Endothelial cell of umbilical vein (primary cell): Measurements from ENCODE around the gene FAM221B. TPM values are rescaled to one million over a fixed set of nuclear protein-coding genes. Genes with fewer than 3 reads are reported as not detected.

Experiments used
- BruUV-seq: library from RNA; stranded (reverse); fragments of 400-500 nt; replicated peaks from 2 replicates; lab custom pipeline; 2021; lab: Mats Ljungman, UMichigan
- CTCF ChIA-PET: fragments of 300-600, 350-600 bp; sonication (Branson Sonifier 250); formaldehyde crosslinking; loops from one replicate; lab custom pipeline; 2021; ENCODE audit warnings: antibody characterized with exemption, inconsistent platforms; lab: Charles Lee
- POLR2A ChIA-PET: fragments of 300-600, 350-600 bp; sonication (Branson Sonifier 250); formaldehyde crosslinking; loops from one replicate; lab custom pipeline; 2021; ENCODE audit warnings: antibody characterized with exemption, inconsistent platforms; lab: Charles Lee
- DNase-seq: peaks from one replicate; pipeline ENCODE4 v3.0.0-alpha.2; 2011; ENCODE audit warnings: low read depth, low spot score
- FAIRE-seq: peaks from 2 replicates; lab custom pipeline; 2011; peaks lifted over from hg19 to GRCh38; lab: Jason Lieb, UNC
- H2AFZ ChIP-seq: 2 replicates; pipeline ENCODE4 v1.6.0; 2012; ENCODE audit warnings: low read depth, low read length, control low read depth, inconsistent platforms
- H3K27ac ChIP-seq: 2 replicates; pipeline ENCODE4 v1.5.1; 2011; ENCODE audit warnings: low read depth, mild to moderate bottlenecking, control low read depth, low read length, moderate library complexity; ENCODE audit not compliant: insufficient read depth
- H3K27me3 ChIP-seq, 2 experiments: 2 replicates each; pipeline versions ENCODE4 v1.6.0 to v1.6.1; 2011; ENCODE audit warnings: low read length in 2 of 2, mixed read lengths in 1 of 2; ENCODE audit not compliant: control insufficient read depth in 2 of 2, insufficient read depth in 2 of 2
- H3K36me3 ChIP-seq, 2 experiments: 2 replicates in 1 of 2; 3 replicates in 1 of 2; pipeline ENCODE4 v1.5.1; 2011; ENCODE audit warnings: low read length in 2 of 2, mild to moderate bottlenecking in 1 of 2, moderate library complexity in 1 of 2; ENCODE audit not compliant: control insufficient read depth in 2 of 2, insufficient read depth in 2 of 2; ENCODE audit errors: extremely low read depth in 1 of 2
- H3K4me1 ChIP-seq: 3 replicates; pipeline ENCODE4 v1.5.1; 2011; ENCODE audit warnings: mild to moderate bottlenecking, low read length; ENCODE audit not compliant: control insufficient read depth, insufficient read depth; ENCODE audit errors: extremely low read depth
- H3K4me2 ChIP-seq: 2 replicates; pipeline ENCODE4 v1.6.1; 2011; ENCODE audit warnings: low read length, control low read depth, mixed read lengths; ENCODE audit not compliant: insufficient read depth
- H3K4me3 ChIP-seq, 3 experiments: fragments of 200-600 bp in 1 of 3; sonication (generic), shearing (Covaris generic) in 1 of 3; replicated peaks in 1 of 3; 2 replicates each; pipeline ENCODE4 v1.5.1; 2011 to 2016; ENCODE audit warnings: control low read depth in 3 of 3, low read length in 3 of 3, mild to moderate bottlenecking in 2 of 3, inconsistent platforms in 1 of 3, low read depth in 1 of 3, moderate library complexity in 1 of 3; ENCODE audit not compliant: insufficient read depth in 1 of 3
- H3K79me2 ChIP-seq: 2 replicates; pipeline ENCODE4 v1.6.0; 2012; ENCODE audit warnings: low read length, inconsistent platforms; ENCODE audit not compliant: control insufficient read depth, insufficient read depth
- H3K9ac ChIP-seq: replicated peaks from 2 replicates; pipeline ENCODE3; 2011; ENCODE audit warnings: low read length, control low read depth; ENCODE audit not compliant: insufficient read depth; ENCODE audit errors: extremely low read depth
- H3K9me1 ChIP-seq: replicated peaks from 3 replicates; pipeline ENCODE4 v1.6.0; 2011; ENCODE audit warnings: mild to moderate bottlenecking, low read length; ENCODE audit not compliant: control insufficient read depth, insufficient read depth; ENCODE audit errors: extremely low read depth
- H3K9me3 ChIP-seq: replicated peaks from 2 replicates; pipeline ENCODE4 v1.5.1; 2012; ENCODE audit warnings: low read length, inconsistent platforms; ENCODE audit not compliant: control insufficient read depth, insufficient read depth
- H4K20me1 ChIP-seq: replicated peaks from 2 replicates; pipeline ENCODE3; 2011; ENCODE audit warnings: mild to moderate bottlenecking, low read length; ENCODE audit not compliant: control insufficient read depth, insufficient read depth; ENCODE audit errors: extremely low read depth
- CTCF ChIP-seq, 2 donors: IDR thresholded peaks; 1 replicate in 1 of 2; 2 replicates in 1 of 2; pipeline ENCODE4 v1.5.1; 2011; ENCODE audit warnings: low read length in 2 of 2, mild to moderate bottlenecking in 2 of 2, moderate library complexity in 2 of 2, control low read depth in 1 of 2, inconsistent platforms in 1 of 2, low read depth in 1 of 2; ENCODE audit not compliant: insufficient read depth in 1 of 2; ENCODE audit errors: extremely low read depth in 1 of 2
- EZH2 ChIP-seq: IDR thresholded peaks from 2 replicates; pipeline ENCODE4 v1.6.1; 2012; ENCODE audit warnings: borderline replicate concordance, low read depth, mild to moderate bottlenecking, moderate library complexity, low read length, inconsistent platforms; ENCODE audit not compliant: severe bottlenecking
- FOS ChIP-seq: IDR thresholded peaks from 2 replicates; pipeline ENCODE4 v1.6.1; 2011; ENCODE audit warnings: mild to moderate bottlenecking, low read length, moderate library complexity, borderline replicate concordance; ENCODE audit not compliant: insufficient read depth
- GATA2 ChIP-seq: IDR thresholded peaks from 2 replicates; pipeline ENCODE4 v1.7.0; 2011; ENCODE audit warnings: low read depth, mild to moderate bottlenecking, moderate library complexity, mixed read lengths, low read length; ENCODE audit not compliant: insufficient read length, insufficient read depth
- JUN ChIP-seq: IDR thresholded peaks from 2 replicates; pipeline ENCODE4 v1.6.1; 2011; ENCODE audit warnings: borderline replicate concordance, low read depth; ENCODE audit not compliant: insufficient read length, insufficient read depth
- POLR2A ChIP-seq: IDR thresholded peaks from 2 replicates; pipeline ENCODE4 v1.6.1; 2012; ENCODE audit warnings: low read depth, mild to moderate bottlenecking, control low read depth, low read length
- POLR2AphosphoS5 ChIP-seq: IDR thresholded peaks from 2 replicates; pipeline ENCODE4 v1.6.1; 2012; ENCODE audit warnings: low read depth, mild to moderate bottlenecking, control low read depth, low read length, moderate library complexity; ENCODE audit not compliant: insufficient read depth
- dilution Hi-C: fragments of 300-500 bp; cut with MboI; formaldehyde crosslinking; loops from one replicate; pipeline ENCODE4 v1.15.0; 2019; ENCODE audit warnings: low sequenced_read_pairs; ENCODE audit not compliant: extremely low pct_ligation_motif_present
- intact Hi-C: fragments of 100-400 bp; cut with micrococcal nuclease; formaldehyde crosslinking; loops from one replicate; pipeline ENCODE4 v1.10.0; 2022
- polyA plus RNA-seq, 4 experiments: library from polyadenylated mRNA; depleted of rRNA in 3 of 4; stranded (reverse) in 3 of 4; unstranded in 1 of 4; fragments of >200 nt; gene quantifications; 2 replicates each; pipeline versions ENCODE4 v1.2.1 to v1.2.3, GENCODE V29; 2011 to 2012; ENCODE audit warnings: missing spikeins in 1 of 4
- total RNA-seq: library from RNA; stranded (reverse); gene quantifications from 2 replicates; pipeline ENCODE4 v1.2.3, GENCODE V29; 2021

FAM221B gene
- total and polyA plus RNA-seq, 2 donors (not counting 3 experiments of a cell fraction or from before 2014, with no cell fraction given): not detected

GRCh38 chr9:35791297-35791921 lies 37.1 kb downstream of the FAM221B start, which contains the start of gene NPR2:
TSS of gene NPR2 (plus strand) at chr9:35791591. CDS start at chr9:35792409, 818 bp downstream.
- CTCF ChIA-PET: interaction anchor here (0.7 to 6.5 kb wide), 9 partner anchors 21 to 155 kb away, joined by 3 to 277 read pairs (median 5); partner anchors contain the start of genes FAM221B, GBA2, HINT2 and MSMP
- BruUV-seq: no TSS peak

DNA sequence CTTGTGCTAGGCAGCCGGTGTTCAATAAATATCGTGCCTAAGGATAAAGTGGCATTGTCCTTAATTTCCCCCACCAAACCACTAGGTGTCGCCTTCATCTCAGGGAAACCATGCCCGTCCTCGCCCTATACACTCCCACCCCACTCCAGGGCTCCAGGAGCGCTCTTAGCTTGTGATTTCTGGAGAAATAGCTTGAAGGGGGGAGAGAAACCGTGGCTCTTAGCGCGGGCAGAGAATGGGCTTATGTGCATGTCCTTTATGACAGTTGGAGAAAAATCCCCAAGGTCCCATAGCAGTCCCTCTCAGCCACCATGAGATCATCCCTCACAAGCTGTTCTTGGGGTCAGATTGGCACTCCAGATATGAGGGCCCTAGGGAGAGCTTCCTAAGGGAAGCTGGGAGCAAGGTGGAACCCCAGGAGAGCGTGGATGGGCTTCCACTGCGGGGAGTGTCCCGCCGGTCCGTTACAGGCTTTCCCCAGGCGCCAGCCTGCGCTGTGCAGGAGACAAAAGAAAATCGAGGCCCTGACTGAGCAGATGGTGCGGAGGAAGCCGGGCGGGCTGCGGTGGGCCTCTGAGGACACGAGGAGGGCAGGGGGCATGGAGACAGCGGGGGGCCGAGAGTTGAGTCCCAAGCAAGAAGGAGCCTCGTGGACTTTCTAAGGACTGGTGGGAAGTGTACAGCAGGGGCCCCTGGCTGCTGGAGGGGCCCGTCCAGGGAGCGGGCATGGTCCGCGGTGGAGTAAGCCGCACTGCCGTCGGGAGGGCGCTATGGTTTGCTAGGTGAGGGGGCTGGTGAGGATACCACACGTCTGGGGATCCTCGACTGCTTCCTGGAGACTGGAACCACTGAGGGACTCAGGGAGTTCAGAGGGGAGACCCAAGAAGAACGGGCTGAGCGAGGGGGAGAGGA lies 37.9 kb downstream of the FAM221B start:
- ChIA-PET CTCF (interaction anchor here (0.7 to 6.5 kb wide), 64 partner anchors 9 to 538 kb away, joined by 3 to 277 read pairs (median 6); partner anchors contain the start of genes CCDC107, CREB3, FAM221B and GBA2), POLR2A (interaction anchor here (0.6 to 2.5 kb wide), 4 partner anchors 34 to 91 kb away, joined by 3 to 9 read pairs (median 4); partner anchors contain the start of genes GBA2 and RGP1)
- Histone ChIP-seq H3K9me1 (no peaks in the 10 kb centered on the region), H2AFZ (peak overlapping the region; percentile 85), H3K27me3 (no peaks in the 10 kb centered on the region), H3K4me2 (no peak overlapping the region), H3K9ac (no peak overlapping the region), H3K36me3 (no peaks in the 10 kb centered on the region), H3K27ac (no peak overlapping the region), H3K9me3 (no peaks in the 10 kb centered on the region), H3K4me3 (peak overlapping the region in 1 of 3 experiments; percentile 11), H4K20me1 (no peaks in the 10 kb centered on the region), H3K79me2 (peaks cover 7% of the 10 kb centered on the region), H3K4me1 (peaks cover 28% of the 10 kb centered on the region)
- intact Hi-C loops (loop anchor here (1.0 to 2.0 kb wide), 6 partner anchors 25 to 233 kb away; partner anchors contain the start of gene HINT2), dilution Hi-C loops (no loop called here)
- FAIRE-seq (peak; percentile 95), DNase-seq (peak; percentile 78)
- BruUV-seq: no TSS peak
- TF ChIP-seq POLR2A (no peak), POLR2AphosphoS5 (no peak), EZH2 (no peak), GATA2 (peak; percentile 35), CTCF (IDR thresholded peaks at IDR 0.05; ENCODE audit: extremely low read depth in 1 of 2, insufficient read depth in 1 of 2, low read depth in 1 of 2, low read length in 2 of 2) (peak; percentile 76 to 84)

More at GRCh38 chr9:35791297-35791921, 37.1 kb downstream of the FAM221B start, which contains the start of gene NPR2:
- Histone ChIP-seq H3K79me2 (peaks cover 7% of the 10 kb centered on the region), H3K27ac (peak within 1 kb of the TSS; percentile 40), H4K20me1 (no peaks in the 10 kb centered on the region), H3K9ac (peak within 1 kb of the TSS; percentile 68), H3K4me2 (peak within 1 kb of the TSS; percentile 52), H3K9me1 (no peaks in the 10 kb centered on the region), H2AFZ (peak within 1 kb of the TSS; percentile 85), H3K27me3 (no peaks in the 10 kb centered on the region), H3K36me3 (no peaks in the 10 kb centered on the region), H3K9me3 (no peaks in the 10 kb centered on the region), H3K4me3 (peak within 1 kb of the TSS in 2 of 3 experiments; percentile 36 to 42), H3K4me1 (peaks cover 28% of the 10 kb centered on the region)
- POLR2A ChIA-PET: no interaction called here
- FAIRE-seq: no peak
- DNase-seq: peak; percentile 15
- dilution Hi-C loops (no loop called here), intact Hi-C loops (loop anchor here (2.0 kb wide), 1 partner anchor 153 kb away; no protein-coding TSS in a partner anchor)
- TF ChIP-seq FOS (no peak), GATA2 (no peak), JUN (no peak), POLR2AphosphoS5 (peak; percentile 24)
